ENCODE data around the gene CCDC194. TPM values are rescaled to one million over a fixed set of nuclear protein-coding genes. Genes with fewer than 3 reads are reported as not detected.

Gene CCDC194
- total and polyA plus RNA-seq, 2 of the 13 experiments (the other 11 are each of a cell fraction or from before 2014, with no cell fraction given) = 0.13 to 0.21 TPM

DNA sequence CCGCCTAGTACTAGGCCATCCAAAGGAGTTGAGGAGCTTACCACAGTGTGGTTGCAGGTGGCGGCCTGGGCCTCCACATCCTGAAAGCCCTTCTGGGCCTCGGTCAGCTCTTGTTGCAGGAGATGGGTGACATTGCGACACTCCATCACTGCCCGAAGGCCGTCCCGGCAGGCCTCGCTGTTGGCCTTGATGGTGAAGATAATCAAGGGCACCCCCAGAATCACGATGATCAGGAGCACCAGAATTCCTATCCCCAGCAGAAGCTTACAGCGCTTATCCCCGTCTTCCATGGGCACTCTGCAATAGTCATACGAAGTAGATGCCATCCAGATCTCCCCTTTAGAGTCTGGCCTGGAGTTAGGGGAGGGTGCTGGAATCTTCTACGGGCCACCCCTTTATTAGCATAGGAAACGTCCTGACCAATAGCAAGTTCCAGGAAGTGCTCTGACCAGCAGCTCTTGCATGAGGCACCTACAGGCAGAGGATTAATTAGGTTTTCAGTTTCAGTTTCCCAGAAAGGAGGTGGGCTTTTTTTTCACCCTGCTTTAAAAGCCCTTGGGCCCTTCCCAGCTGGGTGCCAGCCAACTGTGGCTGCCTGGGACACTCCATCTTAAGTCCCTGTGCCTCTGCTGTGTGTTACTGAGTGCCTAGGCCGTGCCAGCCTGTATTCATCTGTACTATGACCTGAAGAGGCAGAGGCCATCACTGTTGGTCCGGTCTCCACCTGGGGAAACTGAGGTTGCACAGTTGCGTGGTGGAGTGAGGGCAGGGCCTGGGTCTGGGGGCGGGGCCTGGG, 11.5 kb upstream of the CCDC194 start, which contains the start of gene BST2 (continued):
- TF ChIP-seq, protein P1, sequence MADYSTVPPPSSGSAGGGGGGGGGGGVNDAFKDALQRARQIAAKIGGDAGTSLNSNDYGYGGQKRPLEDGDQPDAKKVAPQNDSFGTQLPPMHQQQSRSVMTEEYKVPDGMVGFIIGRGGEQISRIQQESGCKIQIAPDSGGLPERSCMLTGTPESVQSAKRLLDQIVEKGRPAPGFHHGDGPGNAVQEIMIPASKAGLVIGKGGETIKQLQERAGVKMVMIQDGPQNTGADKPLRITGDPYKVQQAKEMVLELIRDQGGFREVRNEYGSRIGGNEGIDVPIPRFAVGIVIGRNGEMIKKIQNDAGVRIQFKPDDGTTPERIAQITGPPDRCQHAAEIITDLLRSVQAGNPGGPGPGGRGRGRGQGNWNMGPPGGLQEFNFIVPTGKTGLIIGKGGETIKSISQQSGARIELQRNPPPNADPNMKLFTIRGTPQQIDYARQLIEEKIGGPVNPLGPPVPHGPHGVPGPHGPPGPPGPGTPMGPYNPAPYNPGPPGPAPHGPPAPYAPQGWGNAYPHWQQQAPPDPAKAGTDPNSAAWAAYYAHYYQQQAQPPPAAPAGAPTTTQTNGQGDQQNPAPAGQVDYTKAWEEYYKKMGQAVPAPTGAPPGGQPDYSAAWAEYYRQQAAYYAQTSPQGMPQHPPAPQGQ (CRISPR knock-in tag; IDR thresholded peaks at IDR 0.05; ENCODE audit: borderline replicate concordance) = no peak
- TF ChIP-seq DZIP1 (CRISPR knock-in tag; IDR thresholded peaks at IDR 0.05) (0 out of 2 replicates have a peak, but pooled peaks have one; percentile 27), ZNF101 (CRISPR knock-in tag; IDR thresholded peaks at IDR 0.05; ENCODE audit: borderline replicate concordance, low read depth) (no peak), ZNF749 (CRISPR knock-in tag; IDR thresholded peaks at IDR 0.05; ENCODE audit: borderline replicate concordance) (no peak), SUZ12 (IDR thresholded peaks at IDR 0.05; ENCODE audit: low read depth, low read length) (no peak), NBN (conservative IDR thresholded peaks at IDR 0.05) (no peak), TAF1 (CRISPR knock-in tag; IDR thresholded peaks at IDR 0.05) (peak; percentile 58; the same call in 1 of the 2 replicates), CAMTA2 (CRISPR knock-in tag; IDR thresholded peaks at IDR 0.05; ENCODE audit: borderline replicate concordance) (no peak), DMTF1 (CRISPR knock-in tag; IDR thresholded peaks at IDR 0.05) (no peak), AGO1 (IDR thresholded peaks at IDR 0.05; ENCODE audit: low read depth, low read length, poor library complexity, severe bottlenecking) (no peak), ZSCAN22 (CRISPR knock-in tag; IDR thresholded peaks at IDR 0.05) (no peak), CREB1 (IDR thresholded peaks at IDR 0.05) (no peak), CREB1 (CRISPR knock-in tag; IDR thresholded peaks at IDR 0.05) (no peak), REL (CRISPR knock-in tag; conservative IDR thresholded peaks at IDR 0.05) (no peak), CREM (IDR thresholded peaks at IDR 0.05) (peak; percentile 29; the same call in 1 of the 2 replicates), CREM (CRISPR knock-in tag; IDR thresholded peaks at IDR 0.05) (no peak), SAP130 (CRISPR knock-in tag; IDR thresholded peaks at IDR 0.05; ENCODE audit: low read depth) (peak; percentile 71), FOXM1 (CRISPR knock-in tag; IDR thresholded peaks at IDR 0.05) (no peak), SMARCC2 (IDR thresholded peaks at IDR 0.05) (no peak)
- TF ChIP-seq, protein P2, sequence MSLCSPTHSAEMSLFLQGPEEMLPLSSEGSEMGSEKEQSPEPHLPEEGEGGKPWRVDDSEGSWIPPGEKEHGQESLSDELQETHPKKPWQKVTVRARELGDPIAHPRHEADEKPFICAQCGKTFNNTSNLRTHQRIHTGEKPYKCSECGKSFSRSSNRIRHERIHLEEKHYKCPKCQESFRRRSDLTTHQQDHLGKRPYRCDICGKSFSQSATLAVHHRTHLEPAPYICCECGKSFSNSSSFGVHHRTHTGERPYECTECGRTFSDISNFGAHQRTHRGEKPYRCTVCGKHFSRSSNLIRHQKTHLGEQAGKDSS (CRISPR knock-in tag; IDR thresholded peaks at IDR 0.05; ENCODE audit: borderline replicate concordance, low read depth) = no peak
- TF ChIP-seq, protein P3, sequence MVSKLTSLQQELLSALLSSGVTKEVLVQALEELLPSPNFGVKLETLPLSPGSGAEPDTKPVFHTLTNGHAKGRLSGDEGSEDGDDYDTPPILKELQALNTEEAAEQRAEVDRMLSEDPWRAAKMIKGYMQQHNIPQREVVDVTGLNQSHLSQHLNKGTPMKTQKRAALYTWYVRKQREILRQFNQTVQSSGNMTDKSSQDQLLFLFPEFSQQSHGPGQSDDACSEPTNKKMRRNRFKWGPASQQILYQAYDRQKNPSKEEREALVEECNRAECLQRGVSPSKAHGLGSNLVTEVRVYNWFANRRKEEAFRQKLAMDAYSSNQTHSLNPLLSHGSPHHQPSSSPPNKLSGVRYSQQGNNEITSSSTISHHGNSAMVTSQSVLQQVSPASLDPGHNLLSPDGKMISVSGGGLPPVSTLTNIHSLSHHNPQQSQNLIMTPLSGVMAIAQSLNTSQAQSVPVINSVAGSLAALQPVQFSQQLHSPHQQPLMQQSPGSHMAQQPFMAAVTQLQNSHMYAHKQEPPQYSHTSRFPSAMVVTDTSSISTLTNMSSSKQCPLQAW (CRISPR knock-in tag; IDR thresholded peaks at IDR 0.05) = no peak
